GM19328 (cell line): ENCODE measurements around the gene VWCE.

ENCODE experiments used
- ATAC-seq: cut with Tn5 transposase; IDR thresholded peaks from one replicate; pipeline ENCODE4 v1.9.1; 2021; ENCODE audit warnings: mild to moderate bottlenecking, moderate library complexity; ENCODE audit not compliant: unreplicated experiment

VWCE gene

DNA sequence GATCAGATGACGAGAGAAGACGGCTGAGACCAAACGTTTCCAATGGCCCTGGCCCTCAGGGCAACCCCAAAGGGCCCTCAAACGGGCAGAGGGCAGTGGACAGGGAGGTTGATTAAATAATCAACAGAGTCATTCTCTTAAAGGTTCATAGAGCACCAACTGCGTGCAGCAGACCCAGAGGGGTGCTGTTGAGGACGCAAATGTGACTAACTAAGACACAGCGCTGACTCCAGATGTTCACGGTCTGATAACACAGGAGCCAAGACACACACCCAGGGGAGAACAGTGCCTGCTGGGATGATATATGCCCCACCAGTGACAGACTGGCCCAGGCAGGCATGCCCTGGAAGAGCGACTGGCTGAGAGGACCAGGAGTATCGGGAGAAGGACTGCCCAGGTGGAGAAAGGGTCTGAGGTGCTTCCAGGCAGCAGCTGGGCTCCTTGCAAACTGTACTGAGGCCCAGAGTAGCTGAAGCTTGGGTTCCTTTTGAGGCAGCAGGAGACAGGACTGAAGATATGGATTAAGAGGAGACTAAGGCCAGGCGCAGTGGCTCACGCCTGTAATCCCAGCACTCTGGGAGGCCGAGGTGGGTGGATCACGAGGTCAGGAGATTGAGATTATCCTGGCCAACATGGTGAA is 7.7 kb downstream of the VWCE start:
- ATAC-seq, result no peak

- no peak for ATAC-seq
Measured at GRCh38 chr11:61283613-61284012, 11.5 kb downstream of the VWCE start.

DNA sequence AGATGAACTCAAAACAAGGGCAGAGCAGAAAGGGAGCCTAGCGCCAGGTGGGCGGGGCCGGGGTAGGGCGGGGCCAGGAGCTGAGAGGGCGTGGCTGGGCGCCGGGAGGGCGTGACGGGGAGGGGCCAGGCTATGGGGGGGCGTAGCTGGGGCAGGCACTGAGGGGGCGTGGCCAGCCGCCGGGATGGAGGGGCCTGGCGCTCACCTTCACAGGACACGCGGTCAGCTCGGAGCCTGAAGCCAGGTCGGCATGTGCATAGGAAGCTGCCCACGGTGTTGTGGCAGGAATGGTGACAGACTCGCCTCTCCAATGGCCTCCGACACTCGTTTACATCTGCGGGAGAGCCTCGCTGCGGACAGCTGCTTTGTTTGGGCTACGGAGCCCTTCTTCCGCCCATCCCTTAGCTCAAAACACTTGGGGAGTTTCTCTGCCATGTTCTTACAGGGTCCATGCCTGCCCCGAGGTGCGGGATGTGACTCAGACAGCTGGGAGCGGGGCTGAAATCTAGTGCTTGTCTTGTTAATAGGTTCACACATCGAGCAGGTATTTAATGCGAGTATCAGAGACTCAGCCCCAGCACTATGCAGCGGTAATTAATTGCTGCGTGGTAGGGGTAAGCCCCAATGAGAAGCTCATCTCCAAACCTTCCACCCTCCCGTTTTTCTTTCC is 13.4 kb downstream of the VWCE start:
- no peak for ATAC-seq

- ATAC-seq, result no peak
Measured at GRCh38 chr11:61280883-61281580, 14.1 kb downstream of the VWCE start.

GRCh38 chr11:61279934-61280659 is 15.0 kb downstream of the VWCE start:
- no peak for ATAC-seq

- ATAC-seq, result no peak
Measured at GRCh38 chr11:61278001-61278470, 17.1 kb downstream of the VWCE start.

GRCh38 chr11:61277186-61278000 is 17.7 kb downstream of the VWCE start:
- no peak for ATAC-seq

DNA sequence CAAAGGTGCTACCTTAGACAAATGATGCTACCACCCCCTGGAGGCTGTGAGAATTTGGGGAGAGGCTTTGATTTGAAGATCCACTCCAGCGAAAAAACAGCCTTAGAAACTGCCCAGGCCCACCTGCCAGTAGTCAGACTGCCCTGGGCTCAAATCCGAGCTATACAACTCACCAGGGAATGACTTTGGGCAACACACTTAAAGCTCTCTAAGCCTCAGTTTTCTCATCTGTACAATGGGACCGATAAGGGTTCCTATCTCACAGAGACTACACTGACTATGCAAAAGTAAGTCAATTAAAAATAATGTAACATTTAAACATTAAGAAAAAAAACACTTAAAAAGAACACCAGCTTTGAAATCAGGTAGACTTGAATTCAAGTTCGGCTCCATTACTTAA is 19.9 kb downstream of the VWCE start:
- ATAC-seq, result no peak

- ATAC-seq, result no peak
Measured at GRCh38 chr11:61274084-61274483, 21.0 kb downstream of the VWCE start.

DNA sequence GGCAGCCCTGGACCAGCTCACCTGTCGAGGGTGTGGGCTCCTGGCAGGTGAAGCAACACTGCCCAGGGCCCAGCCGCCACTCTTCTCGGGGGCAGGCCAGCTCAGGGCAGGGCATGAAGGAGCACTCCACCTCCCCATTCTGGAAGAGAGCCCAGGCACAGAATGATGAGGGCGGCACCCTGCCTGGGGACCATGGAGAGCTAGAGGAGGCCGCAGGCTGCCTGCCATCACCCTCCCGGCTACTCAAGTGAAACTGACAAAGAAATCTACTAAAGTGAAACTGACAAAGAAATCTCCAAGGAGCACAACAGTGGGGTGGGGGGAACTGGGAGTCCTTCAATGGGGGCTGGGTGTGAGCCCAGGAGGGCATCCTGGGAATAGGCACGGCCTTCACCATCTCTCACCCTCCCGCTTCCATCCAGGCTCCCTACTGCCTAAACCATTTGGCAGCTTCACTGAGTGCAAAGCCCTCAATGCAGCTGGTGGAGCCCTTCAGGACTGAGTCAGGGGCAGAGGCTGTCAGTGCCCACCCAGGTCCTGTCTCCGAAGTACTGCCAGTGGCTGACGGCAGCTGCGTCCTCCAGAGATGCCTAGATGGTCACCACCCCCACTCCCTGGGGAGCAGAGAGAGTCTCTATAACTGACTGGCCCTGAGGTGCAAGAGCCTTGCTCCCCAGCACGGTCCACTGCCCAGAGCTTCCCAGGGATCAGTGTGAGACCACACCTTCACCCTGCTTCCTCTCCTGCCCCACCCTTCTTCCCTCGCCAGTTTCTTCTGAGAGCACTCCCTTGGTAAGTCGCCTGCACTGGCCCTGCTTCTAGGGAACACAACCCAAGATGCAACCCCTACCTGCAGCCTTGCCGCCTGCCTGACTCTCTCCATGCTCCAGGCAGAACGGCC is 21.7 kb downstream of the VWCE start:
- ATAC-seq, result no peak

GRCh38 chr11:61272731-61273130 is 22.4 kb downstream of the VWCE start:
- no peak for ATAC-seq

DNA sequence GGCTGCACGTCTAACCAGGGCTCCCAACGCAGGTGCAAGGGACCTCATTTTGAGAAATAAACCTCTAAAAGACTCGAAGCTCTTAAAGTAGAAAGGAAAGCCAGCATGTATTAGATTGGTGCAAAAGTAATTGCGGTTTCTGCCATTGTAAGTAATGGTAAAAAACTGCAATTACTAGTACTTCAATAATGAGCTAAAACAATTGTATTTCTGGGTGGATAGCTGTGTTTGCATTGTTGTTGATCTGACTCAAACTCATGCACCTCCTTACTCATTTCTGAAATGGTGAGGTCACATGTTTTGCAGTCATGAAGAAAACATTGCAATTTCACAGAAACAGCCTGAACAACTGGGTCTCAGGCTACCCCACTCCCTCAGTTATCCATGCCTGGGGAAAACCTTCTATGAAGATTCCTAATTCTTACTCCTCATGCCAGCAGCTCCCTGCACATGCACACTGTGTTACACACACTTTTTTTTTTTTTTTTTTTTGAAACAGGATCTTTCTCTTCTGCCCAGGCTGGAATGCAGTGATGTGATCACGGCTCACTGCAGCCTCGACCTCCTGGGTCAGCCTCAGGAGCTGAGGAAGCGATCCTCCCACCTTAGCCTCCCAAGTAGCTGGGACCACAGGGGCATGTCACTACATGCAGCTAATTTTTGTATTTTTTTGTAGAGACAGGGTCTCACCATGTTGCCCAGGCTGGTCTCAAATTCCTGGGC is 24.6 kb downstream of the VWCE start:
- ATAC-seq, result no peak

DNA sequence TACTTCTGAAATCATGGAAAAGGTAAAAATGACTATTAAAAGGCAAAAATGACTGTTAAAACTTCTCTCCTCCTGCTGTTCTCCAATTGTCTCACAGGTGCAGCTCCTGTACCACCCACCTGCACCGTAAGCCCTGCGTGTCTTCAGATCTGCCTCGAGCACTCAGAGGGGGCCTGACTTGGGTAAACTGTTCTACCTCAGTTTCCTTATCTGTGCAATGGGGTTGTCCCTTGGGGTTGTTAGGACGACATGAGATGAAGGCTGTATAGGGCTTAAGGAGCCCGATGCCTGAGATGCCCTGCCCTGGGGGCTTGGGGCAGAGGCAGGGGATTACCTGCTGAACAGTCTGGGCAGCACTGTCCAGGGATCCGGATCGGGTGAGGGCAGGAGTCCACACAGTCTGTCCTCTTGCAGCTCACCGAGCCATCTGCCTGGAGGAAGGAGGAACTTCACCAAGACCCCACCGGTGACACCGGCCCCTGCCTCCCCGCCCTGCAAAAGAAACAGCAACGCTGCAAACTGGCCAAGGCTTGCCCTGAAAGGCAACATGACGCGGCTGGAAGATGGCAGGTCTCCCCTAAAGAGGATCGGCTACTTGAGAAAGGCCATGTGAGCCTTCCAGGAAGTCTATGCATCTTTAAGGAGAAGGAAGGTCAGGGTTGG is 26.4 kb downstream of the VWCE start:
- no peak for ATAC-seq

- ATAC-seq, result no peak
Measured at GRCh38 chr11:61267437-61267841, 27.7 kb downstream of the VWCE start.

- no peak for ATAC-seq
Measured at GRCh38 chr11:61266602-61267001, 28.5 kb downstream of the VWCE start.

DNA sequence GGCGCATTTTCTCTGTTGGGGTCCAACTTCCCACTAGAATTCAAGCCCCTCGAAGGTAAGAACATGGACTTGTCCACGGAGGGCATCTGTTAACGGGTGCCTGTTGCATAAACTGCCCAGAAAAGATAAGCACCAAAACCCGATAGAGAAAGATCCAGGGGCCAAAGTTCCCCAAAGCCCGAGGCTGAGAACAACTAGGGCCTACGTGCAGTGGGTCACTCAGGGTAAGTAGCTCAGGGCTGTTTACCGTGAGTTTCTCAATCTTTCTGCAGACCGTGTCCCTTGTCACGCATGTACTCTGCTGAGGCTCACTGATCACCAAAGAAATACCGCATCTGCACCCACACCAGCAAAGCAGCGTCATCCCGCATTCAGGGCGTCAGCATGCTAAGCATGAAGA is 29.8 kb downstream of the VWCE start:
- ATAC-seq, result no peak

- ATAC-seq, result no peak
Measured at GRCh38 chr11:61264795-61265194, 30.3 kb downstream of the VWCE start.

GRCh38 chr11:61264371-61264770 is 30.7 kb downstream of the VWCE start:
- ATAC-seq, result no peak
